Prostate gland (tissue), 2 donors: ENCODE measurements around the gene TRPV5.

Experiments used
- POLR2A ChIP-seq: fragments of 450-650 bp; IDR thresholded peaks from one replicate; pipeline ENCODE4 v1.6.1; 2016; ENCODE audit warnings: antibody characterized with exemption, mild to moderate bottlenecking
- TF ChIP-seq, protein P1 (sequence below), 4 experiments: fragments of 200-600 bp in 2 of 4; fragments of 450-650 bp in 2 of 4; sonication (generic) in 2 of 4; IDR thresholded peaks; 1 replicate in 3 of 4; 2 replicates in 1 of 4; pipeline ENCODE4 v1.5.1; 2016 to 2019; ENCODE audit warnings: antibody characterized with exemption in 4 of 4, mild to moderate bottlenecking in 2 of 4, moderate library complexity in 2 of 4

DNA sequence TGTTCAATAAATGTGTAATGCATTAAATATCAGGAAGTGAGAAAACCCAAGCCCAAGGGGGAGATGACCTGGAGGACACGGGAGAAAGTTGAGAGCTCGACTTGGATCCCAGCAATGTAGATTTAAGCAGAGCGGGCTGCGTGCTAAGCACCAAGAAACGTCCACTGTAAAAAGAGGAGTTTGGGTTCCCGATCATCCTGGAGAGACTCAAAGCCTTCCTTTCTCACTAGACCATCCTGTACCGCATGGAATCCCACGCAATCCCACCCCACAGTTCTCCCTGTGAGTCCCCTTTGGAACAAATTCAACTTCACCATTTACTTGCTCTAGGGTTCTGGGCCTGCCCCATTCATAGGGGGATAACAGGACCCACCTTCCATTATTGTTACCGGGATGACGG lies 50.4 kb downstream of the TRPV5 start:
- TF ChIP-seq, protein P1, sequence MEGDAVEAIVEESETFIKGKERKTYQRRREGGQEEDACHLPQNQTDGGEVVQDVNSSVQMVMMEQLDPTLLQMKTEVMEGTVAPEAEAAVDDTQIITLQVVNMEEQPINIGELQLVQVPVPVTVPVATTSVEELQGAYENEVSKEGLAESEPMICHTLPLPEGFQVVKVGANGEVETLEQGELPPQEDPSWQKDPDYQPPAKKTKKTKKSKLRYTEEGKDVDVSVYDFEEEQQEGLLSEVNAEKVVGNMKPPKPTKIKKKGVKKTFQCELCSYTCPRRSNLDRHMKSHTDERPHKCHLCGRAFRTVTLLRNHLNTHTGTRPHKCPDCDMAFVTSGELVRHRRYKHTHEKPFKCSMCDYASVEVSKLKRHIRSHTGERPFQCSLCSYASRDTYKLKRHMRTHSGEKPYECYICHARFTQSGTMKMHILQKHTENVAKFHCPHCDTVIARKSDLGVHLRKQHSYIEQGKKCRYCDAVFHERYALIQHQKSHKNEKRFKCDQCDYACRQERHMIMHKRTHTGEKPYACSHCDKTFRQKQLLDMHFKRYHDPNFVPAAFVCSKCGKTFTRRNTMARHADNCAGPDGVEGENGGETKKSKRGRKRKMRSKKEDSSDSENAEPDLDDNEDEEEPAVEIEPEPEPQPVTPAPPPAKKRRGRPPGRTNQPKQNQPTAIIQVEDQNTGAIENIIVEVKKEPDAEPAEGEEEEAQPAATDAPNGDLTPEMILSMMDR (IDR thresholded peaks at IDR 0.05): no peak
- no peak for TF ChIP-seq POLR2A
